Measurements from ENCODE around the gene KRAS.

Gene KRAS

DNA sequence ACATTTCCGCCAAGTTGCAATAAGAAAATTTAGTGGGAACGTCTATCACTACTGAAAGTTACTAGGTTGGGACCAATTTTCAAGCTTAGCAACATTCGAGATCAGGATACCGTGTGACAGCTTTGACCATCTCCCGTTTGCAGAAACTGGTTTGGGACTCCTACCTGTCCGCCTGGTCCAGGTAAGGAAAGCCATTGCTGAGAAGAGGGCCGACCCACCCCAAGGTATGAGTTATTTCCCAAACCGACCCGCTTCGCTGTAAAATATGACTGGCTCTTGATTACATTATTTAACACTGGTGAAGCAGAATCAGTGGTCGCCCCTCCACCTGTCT is 56.0 kb downstream of the KRAS start:
- no peak for DNase-seq

DNA sequence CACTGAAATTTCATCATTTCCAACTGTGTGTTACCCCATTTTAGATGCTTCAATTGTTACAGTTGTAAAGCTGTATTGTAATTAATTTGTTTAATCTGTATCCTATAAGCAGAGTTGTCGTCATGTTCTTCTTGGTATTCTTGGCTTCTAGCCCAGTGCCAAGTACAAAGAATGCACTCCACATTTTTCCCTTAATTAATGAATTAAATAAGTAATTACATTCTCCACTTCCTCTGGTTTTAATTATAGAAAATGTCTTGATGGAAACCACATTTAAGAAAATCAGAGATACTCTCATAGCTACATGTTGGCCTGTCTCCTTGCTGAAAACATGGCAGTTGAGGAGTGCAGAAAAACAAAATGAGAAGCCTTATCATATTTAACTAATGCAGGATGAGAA is 56.5 kb downstream of the KRAS start:
- DNase-seq = no peak

DNA sequence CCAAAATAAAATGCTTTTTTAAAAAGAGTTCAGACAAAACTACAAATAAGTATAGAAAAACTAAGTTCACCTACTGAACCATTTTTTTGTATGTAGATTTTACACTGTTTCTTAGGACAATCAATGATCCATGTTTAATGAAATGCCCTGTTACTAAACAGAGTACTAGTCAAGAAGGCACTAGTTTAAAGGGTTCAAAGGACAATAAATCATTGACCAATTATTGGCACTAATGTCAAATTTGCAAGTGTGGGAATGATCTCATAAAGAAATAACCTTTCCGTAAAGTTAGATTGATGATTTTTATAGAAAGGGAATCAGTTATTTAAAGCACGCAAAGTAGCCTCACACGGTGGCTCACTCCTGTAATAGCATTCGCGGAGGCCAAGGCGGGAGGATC is 59.9 kb downstream of the KRAS start:
- DNase-seq = no peak

DNA sequence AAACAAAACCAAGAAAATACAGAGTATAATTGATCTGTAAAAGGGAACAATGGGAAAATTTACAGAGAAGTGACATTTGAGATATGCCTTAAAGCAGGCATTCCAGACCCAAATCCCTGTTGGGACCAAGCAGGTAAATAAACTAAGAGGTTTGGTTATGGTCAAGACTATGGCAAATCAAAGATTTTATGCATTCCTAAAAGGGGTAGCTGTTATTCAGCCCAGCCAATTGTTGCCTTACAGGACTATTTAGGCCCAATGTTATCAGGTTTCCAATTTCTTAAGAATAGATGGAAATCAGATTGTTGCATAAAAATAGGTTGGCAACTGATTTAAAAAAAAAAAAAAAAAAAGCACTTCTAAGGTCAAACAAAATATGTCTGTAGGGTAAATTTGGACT is 61.1 kb downstream of the KRAS start:
- DNase-seq = no peak

DNA sequence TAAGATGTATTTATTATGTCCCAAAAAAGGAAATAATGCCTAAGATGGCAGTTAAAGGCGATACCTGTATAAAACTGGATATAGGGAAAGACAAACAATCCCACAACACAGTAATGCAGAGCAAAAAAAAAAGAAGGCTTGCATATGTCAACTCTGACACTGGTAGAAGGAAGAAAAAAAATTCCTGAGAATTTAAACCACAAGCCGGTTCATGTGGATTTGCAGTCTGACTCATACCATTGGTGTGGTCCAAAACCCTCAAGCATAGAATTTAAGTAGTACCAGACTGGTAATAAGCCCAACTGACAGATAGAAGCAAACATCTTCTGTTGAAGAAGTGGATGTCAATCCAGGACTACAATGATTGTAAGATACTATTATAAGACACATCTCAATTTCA is 62.9 kb downstream of the KRAS start:
- DNase-seq = no peak

DNA sequence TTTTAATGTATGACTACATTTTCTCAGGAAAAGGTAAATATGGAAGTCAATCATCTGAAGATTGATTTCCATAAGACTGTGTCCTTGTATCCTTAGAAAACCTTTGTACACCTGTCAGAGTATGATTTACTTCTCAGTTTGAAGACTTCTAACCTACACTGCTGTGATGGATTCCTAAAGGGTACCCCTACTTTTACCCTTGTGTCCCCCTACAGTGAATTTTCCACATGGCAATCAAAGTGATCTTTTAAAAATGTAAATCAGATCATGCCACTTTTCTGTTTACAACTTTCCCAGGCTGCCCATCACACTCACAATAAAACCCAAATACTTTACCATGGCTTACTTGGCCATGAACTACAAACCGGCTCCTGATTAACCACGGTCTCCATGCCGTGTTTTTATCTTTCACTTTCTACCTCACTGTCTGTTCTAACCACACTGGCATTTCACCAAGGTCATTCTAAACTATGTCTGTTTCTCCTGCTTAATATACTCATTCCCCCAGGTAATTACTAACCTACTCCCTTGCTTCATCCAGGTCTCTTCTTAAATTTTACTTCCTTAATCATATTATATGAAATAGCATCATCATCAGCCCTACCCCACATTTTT is 63.8 kb downstream of the KRAS start:
- no peak for DNase-seq

DNA sequence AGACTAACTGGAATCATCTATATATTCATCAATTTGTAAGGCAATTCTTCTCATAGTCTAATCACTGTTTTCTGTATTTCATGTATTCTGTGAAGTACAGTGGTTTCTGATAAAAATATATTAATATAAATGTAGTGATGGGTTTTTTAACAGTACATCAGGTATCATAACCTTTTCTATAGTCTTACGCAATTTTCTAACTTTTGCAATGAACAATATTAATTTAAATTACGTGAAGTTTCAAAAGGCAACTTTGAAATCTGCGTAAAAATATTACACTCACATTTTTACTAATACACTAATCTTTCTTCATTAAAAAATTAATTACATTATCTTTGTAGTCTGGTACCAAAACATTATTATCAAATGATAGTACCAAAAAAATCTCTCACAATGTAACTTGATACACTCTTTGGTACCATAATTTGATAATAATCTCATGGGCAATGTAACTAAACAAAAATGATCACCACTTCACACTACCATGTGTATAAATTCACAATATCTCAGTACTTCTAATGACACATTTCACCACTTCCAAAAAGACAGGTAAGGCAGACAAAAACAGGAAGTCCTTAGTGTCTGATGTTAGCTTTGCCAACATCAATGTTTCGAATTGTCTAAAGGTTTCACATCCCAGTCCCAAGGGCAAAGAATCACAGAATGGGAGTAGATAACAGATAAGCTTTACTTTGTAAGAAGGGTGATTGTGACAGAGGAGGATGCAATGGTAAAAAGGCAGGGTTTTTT is 64.5 kb downstream of the KRAS start:
- no peak for DNase-seq

DNA sequence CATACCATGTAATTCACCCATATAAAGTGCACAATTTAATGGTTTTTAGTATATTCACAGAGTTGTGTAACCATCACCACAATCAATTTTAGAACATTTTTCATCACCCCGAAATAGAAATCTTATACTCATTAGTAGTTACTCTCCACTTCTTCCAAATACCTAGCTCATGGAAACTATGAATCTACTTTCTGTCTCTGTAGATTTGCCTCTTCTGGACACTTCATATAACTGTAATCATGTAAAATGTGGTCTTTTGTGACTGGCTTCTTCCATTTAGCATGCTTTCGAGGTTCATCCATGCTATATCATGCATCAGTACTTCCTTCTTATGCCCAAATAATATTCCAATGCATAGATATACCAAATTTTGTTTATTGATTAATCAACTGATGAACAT is 66.6 kb downstream of the KRAS start:
- DNase-seq = no peak

DNA sequence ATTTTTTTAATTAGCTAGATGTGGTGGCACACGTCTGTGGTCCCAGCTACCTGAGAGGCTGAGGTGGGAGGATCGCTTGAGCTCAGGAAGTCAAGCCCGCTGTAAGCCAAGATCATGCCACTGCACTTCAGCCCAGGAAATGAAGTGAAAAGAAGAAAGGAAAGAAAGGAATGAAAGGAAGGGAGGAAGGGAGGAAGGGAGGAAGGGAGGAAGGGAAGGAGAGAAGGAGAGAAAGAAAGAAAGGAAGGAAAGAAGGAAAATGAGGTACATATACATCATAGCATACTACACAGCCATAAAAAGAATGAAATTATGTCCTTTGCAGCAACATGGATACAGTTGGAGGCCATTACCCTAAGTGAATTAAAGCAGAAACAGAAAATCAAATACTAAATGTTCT is 68.0 kb downstream of the KRAS start:
- DNase-seq = no peak

DNA sequence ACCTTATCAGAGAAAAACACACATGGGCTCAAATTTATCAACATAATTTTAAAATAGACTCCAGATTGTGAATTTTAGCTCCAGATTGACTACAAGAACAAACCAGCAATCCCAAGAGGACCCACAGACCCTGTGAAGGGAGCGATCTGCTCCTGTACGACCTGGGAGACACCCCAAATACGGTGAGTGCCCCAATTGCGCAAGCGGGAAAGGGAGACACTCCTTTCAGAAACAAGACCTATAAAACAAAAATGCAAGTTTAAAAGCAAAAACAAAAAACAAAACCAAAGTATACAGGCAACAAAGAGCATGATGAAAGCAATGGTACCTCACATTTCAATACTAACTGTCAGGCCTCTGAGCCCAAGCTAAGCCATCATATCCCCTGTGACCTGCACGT is 87.9 kb downstream of the KRAS start:
- no peak for DNase-seq

DNA sequence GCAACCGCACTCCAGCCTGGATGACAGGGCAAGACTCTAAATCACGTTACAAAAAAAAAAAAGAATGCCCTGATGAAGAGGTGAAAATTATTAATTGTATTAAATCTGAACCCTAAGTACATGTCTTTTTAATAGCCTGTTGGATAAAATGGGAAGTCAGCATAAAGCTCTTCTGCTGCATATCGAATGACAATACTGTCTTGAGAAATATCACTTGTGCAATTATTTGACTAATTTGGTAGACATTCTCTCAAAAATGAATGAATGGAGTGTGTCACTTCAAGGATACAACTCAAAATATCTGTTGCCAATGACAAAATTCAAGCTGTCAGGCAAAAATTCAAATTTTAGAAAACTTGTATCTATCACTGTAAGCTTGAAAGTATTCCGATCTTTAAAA is 94.7 kb downstream of the KRAS start:
- no peak for DNase-seq

DNA sequence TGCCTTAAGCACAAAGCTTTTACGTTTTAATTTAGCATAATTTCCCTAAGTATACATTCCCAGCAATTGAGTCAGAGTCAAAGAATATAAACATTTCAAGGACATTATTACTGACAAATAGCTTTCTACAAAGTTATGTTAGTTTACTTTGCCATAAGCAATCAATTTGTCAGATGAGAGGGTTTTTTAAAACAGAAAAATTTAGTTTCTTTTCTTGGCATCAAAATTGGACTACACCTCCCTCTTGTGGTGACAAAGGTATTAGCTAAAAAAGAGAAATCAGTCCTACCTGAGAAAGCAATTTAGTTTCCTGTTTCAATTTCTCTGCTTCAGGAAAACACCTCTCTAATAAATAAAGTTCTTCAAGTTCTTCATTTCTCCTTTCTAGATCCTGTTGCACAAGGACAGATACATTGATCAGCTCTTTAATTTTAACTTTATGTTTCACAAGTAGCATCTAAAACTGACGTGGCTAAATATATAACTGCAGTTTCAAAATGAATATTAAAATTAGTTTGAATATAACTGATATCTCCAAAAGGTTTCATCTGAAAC is 95.6 kb downstream of the KRAS start:
- no peak for DNase-seq

Data from NCI-H1436 (cell line).